Measurements from ENCODE around the gene WDR45.

- TF ChIP-seq CTCF (IDR thresholded peaks at IDR 0.05) (no peak), POLR2A (IDR thresholded peaks at IDR 0.05) (no peak)
These were observed 21.9 kb upstream of the WDR45 start for GRCh38 chrX:49101629-49101984.
